C4-2B (cell line): ENCODE data around the gene EIF2B2.
A peak's percentile ranks its signal among the peaks of the same experiment; 100 is the strongest.

Experiments used
- H3K27ac ChIP-seq: fragments of 450-650 bp; 2 replicates; pipeline ENCODE4 v1.5.1; 2017
- ZFX ChIP-seq: fragments of 450-650 bp; IDR thresholded peaks from 2 replicates; pipeline ENCODE4 v1.6.1; 2017
- TF ChIP-seq, protein P1 (sequence below): fragments of 450-650 bp; conservative IDR thresholded peaks from 2 replicates; pipeline ENCODE4 v1.5.1; 2017; ENCODE audit warnings: mild to moderate bottlenecking

Gene EIF2B2

GRCh38 chr14:74956280-74957072, 46.2 kb upstream of the EIF2B2 start:
- TF ChIP-seq, protein P1, sequence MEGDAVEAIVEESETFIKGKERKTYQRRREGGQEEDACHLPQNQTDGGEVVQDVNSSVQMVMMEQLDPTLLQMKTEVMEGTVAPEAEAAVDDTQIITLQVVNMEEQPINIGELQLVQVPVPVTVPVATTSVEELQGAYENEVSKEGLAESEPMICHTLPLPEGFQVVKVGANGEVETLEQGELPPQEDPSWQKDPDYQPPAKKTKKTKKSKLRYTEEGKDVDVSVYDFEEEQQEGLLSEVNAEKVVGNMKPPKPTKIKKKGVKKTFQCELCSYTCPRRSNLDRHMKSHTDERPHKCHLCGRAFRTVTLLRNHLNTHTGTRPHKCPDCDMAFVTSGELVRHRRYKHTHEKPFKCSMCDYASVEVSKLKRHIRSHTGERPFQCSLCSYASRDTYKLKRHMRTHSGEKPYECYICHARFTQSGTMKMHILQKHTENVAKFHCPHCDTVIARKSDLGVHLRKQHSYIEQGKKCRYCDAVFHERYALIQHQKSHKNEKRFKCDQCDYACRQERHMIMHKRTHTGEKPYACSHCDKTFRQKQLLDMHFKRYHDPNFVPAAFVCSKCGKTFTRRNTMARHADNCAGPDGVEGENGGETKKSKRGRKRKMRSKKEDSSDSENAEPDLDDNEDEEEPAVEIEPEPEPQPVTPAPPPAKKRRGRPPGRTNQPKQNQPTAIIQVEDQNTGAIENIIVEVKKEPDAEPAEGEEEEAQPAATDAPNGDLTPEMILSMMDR = no peak
- no peak for TF ChIP-seq ZFX
- H3K27ac ChIP-seq = no peak overlapping the region

GRCh38 chr14:74959596-74960180, 43.0 kb upstream of the EIF2B2 start:
- no peak for TF ChIP-seq ZFX
- TF ChIP-seq, protein P1 = no peak
- H3K27ac ChIP-seq = no peak overlapping the region

DNA sequence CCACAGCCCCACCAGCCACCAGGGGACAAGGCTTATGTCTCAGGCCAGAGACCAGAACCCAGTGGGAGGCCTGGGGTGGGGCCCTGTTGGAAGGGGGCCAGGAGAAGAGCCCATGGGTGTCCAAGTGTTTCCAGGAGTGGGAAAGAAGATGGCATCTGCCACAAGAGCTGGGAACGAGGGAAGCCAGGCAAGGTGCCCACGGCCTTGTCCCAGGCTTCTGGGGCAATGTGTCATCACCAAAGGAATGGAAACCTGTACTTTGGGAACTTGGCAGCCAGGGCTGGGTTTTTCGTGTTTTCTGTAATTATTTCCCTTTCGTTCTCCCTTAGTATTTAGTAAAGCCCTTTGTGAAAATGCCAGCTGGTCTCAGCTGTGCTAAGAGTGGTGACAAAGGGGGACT, 42.0 kb upstream of the EIF2B2 start:
- TF ChIP-seq, protein P1 = no peak
- TF ChIP-seq ZFX = no peak
- H3K27ac ChIP-seq = no peak overlapping the region

- H3K27ac ChIP-seq = no peak overlapping the region
- TF ChIP-seq, protein P1 = no peak
- no peak for TF ChIP-seq ZFX
Measured at GRCh38 chr14:74961238-74961911, 41.3 kb upstream of the EIF2B2 start.

GRCh38 chr14:74962046-74962445, 40.7 kb upstream of the EIF2B2 start:
- TF ChIP-seq ZFX = no peak
- TF ChIP-seq, protein P1 = no peak

DNA sequence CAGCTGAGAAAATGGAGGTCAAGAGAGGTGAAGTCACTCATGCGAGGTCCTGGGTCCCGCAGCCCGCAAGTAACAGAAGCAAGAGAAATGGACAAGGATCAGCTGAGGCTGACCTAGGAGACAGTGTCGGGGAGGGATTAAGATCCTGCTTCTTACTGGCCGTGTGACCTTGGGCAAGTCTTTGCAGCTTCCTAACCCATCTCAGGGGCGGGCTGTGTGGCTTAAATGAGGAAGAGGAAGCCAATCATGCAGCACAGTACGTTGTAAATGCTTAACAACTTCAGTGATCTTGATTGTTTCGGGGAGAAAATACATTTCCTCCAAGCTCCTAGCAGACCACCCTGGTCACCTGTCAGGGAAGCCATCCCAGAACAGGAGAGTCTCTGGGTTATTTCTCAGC, 40.2 kb upstream of the EIF2B2 start:
- TF ChIP-seq, protein P1 = no peak
- TF ChIP-seq ZFX = no peak
- no peak overlapping the region for H3K27ac ChIP-seq

More at GRCh38 chr14:74962046-74962445, 40.7 kb upstream of the EIF2B2 start:
- no peak overlapping the region for H3K27ac ChIP-seq

DNA sequence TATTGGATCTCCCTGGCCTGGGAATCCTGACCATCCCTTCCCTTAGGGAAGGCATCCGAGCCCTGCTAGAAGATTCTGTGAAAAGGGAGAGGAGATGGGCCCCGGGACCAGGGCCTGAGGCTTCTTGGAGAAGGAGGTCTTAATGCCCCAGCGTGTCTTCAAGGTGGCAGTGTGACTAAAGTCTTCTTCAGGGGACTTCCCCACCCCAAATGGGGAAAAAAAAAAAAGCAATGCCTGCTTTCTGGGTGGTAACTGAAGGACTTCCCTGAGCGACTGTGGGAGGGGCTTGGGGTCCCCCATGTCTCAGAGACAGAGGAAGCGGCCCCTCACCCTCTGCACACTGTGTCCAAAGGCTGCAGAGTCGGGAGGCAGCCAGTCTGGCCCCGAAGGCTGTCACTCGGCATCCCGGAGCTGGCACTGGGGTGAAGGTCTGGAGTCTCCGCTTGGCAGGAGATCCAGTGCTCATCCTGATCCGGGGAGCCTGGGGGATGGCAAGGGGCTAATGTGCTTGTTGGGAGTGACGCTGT, 39.5 kb upstream of the EIF2B2 start:
- H3K27ac ChIP-seq = peak overlapping the region; percentile 10; the same call in 1 of the 2 replicates

More for the DNA sequence above, 39.5 kb upstream of the EIF2B2 start:
- TF ChIP-seq, protein P1 = no peak
- no peak for TF ChIP-seq ZFX
